GM12873 (cell line): ENCODE results near the gene PYURF.

Source experiments
- TF ChIP-seq, protein P1 (sequence below): IDR thresholded peaks from 2 replicates; pipeline ENCODE4 v1.5.1; 2012; ENCODE audit warnings: low read depth, mild to moderate bottlenecking, moderate library complexity, low read length, control low read depth; ENCODE audit not compliant: insufficient read depth; ENCODE audit errors: missing control alignments

PYURF gene, protein sequence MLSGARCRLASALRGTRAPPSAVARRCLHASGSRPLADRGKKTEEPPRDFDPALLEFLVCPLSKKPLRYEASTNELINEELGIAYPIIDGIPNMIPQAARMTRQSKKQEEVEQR

DNA sequence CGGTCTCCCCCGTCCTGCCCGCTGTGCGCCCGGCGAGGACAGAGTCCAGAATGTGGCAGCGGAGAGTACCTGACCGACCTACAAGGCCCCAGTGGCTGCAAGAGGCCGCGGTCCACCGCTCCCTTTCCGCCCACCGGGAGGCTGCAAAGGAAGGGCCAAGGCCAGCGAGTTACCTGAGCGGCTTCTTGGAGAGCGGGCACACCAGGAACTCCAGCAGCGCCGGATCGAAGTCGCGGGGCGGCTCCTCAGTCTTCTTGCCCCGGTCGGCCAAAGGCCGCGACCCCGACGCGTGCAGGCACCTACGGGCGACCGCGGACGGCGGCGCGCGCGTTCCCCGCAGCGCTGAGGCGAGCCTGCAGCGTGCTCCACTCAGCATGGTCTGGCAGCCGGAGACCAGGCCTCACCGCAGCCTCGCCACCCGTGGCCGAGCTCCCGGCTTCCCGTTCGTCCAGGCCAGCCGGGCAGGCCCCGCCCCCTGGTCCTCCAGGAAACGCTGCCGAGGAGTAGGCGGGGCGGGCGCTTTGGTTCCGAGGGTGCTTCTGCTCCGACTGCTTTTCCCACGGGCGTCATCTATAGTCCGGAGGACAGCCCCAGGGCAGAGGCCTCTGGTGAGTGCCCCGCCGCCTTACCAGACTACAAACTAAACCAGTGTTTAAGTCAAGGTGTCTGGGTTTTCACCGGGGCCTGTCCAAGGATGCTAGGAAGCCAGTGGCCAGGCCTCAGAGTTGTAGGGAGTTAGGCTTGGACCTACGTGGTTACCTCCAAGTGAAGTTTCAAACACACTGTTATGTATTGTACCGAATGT lies at the start of gene PYURF:
PYURF (minus strand) TSS at position 452 of the 805 bp plus-strand sequence; CDS start at position 376, 76 bp downstream.
- TF ChIP-seq, protein P1, sequence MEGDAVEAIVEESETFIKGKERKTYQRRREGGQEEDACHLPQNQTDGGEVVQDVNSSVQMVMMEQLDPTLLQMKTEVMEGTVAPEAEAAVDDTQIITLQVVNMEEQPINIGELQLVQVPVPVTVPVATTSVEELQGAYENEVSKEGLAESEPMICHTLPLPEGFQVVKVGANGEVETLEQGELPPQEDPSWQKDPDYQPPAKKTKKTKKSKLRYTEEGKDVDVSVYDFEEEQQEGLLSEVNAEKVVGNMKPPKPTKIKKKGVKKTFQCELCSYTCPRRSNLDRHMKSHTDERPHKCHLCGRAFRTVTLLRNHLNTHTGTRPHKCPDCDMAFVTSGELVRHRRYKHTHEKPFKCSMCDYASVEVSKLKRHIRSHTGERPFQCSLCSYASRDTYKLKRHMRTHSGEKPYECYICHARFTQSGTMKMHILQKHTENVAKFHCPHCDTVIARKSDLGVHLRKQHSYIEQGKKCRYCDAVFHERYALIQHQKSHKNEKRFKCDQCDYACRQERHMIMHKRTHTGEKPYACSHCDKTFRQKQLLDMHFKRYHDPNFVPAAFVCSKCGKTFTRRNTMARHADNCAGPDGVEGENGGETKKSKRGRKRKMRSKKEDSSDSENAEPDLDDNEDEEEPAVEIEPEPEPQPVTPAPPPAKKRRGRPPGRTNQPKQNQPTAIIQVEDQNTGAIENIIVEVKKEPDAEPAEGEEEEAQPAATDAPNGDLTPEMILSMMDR = no peak

DNA sequence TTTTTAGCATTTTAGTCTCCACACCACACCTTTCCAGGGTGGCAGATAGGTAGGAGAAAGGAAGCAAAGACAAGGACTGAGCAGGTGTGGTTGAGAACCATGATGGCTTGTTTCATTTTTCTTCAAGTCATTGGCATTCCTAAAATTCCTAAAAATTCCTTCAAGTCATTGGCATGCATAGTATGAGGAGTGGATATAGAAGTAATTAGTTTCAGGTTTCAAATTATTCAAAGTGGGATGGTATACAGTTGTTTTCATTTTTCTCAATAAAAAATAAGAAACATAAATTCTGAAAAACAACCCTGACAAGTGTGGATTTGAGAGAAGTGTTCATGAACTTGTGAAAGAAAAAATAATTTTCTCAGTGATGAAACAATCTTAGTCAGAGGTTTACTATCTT lies 46.4 kb upstream of the PYURF start:
- TF ChIP-seq, protein P1 = no peak

DNA sequence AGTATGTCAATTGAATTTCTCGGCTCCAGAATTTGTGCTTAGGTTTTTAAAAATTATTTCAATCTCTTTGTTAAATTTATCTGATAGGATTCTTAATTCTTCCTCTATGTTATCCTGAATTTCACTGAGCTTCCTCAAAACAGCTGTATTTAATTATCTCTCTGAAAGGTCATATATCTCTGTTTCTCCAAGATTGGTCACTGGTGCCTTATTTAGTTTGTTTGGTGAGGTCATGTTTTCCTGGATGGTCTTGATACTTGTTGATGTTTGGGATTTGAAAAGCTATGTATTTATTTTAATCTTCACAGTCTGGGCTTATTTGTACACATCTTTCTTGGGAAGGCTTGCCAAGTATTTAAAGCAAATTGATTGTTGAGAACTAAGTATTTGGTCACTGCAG lies 44.0 kb upstream of the PYURF start:
- TF ChIP-seq, protein P1 = no peak

DNA sequence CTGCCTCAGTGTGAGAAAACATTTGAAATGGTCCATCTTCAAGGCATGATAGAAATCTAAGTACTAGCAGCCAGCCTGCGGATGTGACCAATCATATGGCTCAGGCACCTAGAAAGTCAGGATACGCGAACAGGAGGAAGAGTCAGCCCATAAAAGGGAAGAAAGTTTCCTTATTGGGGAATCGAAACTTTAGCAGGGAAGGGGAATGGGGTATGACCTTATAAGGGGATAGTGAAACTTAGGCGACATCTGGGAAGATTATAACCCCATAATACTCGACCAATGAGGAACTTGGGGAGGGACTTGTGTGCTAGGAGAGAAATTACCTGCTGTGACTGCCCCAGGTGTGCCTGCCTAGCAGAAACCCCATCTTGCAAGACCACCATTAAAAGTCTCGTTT lies 26.2 kb upstream of the PYURF start:
- TF ChIP-seq, protein P1 = no peak

DNA sequence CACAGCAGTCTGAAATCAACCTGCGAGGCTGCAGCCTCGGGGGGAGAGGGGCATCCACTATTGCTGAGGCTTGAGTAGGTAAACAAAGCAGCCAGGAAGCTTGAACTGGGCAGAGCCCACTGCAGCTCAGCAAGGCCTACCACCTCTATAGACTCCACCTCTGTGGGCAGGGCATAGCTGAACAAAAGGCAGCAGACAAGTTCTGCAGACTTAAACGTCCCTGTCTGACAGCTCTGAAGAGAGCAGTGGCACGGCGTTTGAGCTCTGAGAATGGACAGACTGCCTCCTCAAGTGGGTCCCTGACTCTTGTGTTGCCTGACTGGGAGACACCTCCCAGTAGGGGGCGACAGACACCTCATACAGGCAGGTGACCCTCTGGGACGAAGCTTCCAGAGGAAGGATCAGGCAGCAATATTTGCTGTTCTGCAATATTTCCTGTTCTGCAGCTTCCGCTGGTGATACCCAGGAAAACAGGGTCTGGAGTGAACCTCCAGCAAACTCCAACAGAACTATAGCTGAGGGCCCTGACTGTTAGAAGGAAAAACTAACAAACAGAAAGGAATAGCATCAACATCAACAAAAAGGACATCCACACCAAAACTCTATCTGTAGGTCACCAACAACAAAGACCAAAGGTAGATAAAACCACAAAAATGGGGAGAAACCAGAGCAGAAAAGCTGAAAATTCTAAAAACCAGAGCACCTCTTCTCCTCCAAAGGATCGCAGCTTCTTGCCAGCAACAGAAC lies 15.9 kb upstream of the PYURF start:
- TF ChIP-seq, protein P1 = peak; percentile 69

DNA sequence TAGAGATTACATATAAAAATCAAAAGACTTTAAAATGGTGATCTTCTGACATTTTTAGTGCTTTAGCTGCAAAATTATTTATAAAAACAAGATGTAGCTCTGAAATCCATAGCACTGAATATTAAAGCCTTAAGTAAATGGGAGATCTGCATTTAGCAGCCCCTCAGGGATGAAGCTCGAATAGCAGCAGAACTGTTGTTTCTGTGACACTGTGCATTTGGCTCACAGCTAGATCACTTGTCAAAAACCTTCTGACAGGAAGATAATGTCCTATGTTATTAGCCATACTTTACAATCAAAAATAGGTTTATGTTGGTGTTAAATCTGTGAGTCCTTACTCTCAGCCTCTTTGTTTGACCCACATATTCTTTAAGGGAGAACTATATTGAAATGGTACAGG lies 14.1 kb upstream of the PYURF start:
- TF ChIP-seq, protein P1 = no peak
